ENCODE data around the gene DLGAP1. TPM values are rescaled to one million over a fixed set of nuclear protein-coding genes. Genes with fewer than 3 reads are reported as not detected.

DLGAP1 gene
- total and polyA plus RNA-seq, 2 of the 13 experiments (the other 11 are each of a cell fraction or from before 2014, with no cell fraction given) = 0.01 TPM; not detected in 1

DNA sequence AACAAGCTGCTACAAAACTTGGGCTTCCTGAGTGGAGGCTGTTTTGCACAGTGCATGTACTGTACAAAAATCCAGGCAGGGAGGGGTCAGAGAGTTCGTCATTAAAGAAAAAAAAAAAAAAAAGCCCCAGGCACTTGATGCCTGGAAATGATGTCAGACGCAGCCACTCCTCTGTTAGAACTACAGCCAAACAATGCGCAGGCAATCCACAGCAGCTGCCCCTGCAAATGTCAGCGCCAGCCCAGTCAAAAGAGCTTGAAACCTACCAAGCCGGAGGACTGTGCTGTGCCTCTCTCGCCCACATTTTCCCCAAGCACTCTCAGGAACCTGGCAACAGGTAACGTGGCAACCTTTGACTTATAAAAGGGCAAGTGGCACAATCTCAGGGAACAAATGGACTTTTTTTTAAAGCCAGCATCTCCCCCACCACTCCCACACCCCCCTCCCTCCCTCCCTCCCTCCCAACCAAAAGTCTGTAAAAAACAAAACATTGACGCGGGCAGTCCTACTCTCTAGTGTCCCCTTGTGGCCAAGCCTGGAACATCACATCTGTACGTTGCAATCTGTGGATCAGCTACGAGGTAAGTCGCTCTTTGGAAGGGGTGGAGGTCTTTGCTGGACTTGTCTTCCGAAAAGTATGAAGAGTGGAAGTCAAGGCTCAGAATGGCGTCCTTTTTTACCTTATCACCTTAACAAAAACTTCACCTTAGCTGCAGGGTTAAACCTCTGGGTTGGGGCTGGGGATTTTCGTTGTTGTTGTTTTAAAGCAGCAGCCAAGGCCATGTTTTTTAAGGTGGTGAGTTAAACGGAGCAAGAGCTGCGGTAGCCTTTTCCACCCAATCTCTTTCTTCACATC lies 861.0 kb downstream of the DLGAP1 start (continued):
- TF ChIP-seq, protein P1, sequence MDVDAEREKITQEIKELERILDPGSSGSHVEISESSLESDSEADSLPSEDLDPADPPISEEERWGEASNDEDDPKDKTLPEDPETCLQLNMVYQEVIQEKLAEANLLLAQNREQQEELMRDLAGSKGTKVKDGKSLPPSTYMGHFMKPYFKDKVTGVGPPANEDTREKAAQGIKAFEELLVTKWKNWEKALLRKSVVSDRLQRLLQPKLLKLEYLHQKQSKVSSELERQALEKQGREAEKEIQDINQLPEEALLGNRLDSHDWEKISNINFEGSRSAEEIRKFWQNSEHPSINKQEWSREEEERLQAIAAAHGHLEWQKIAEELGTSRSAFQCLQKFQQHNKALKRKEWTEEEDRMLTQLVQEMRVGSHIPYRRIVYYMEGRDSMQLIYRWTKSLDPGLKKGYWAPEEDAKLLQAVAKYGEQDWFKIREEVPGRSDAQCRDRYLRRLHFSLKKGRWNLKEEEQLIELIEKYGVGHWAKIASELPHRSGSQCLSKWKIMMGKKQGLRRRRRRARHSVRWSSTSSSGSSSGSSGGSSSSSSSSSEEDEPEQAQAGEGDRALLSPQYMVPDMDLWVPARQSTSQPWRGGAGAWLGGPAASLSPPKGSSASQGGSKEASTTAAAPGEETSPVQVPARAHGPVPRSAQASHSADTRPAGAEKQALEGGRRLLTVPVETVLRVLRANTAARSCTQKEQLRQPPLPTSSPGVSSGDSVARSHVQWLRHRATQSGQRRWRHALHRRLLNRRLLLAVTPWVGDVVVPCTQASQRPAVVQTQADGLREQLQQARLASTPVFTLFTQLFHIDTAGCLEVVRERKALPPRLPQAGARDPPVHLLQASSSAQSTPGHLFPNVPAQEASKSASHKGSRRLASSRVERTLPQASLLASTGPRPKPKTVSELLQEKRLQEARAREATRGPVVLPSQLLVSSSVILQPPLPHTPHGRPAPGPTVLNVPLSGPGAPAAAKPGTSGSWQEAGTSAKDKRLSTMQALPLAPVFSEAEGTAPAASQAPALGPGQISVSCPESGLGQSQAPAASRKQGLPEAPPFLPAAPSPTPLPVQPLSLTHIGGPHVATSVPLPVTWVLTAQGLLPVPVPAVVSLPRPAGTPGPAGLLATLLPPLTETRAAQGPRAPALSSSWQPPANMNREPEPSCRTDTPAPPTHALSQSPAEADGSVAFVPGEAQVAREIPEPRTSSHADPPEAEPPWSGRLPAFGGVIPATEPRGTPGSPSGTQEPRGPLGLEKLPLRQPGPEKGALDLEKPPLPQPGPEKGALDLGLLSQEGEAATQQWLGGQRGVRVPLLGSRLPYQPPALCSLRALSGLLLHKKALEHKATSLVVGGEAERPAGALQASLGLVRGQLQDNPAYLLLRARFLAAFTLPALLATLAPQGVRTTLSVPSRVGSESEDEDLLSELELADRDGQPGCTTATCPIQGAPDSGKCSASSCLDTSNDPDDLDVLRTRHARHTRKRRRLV (CRISPR knock-in tag; IDR thresholded peaks at IDR 0.05) = no peak
- TF ChIP-seq ZNF674 (CRISPR knock-in tag; IDR thresholded peaks at IDR 0.05; ENCODE audit: low read depth) (no peak), GABPA (IDR thresholded peaks at IDR 0.05; ENCODE audit: low read depth, low read length) (no peak), GABPA (CRISPR knock-in tag; IDR thresholded peaks at IDR 0.05; ENCODE audit: low read depth) (peak; percentile 54), ZNF598 (CRISPR knock-in tag; IDR thresholded peaks at IDR 0.05; ENCODE audit: borderline replicate concordance) (no peak), FOXJ3 (CRISPR knock-in tag; IDR thresholded peaks at IDR 0.05; ENCODE audit: borderline replicate concordance) (no peak), ZNF614 (CRISPR knock-in tag; IDR thresholded peaks at IDR 0.05; ENCODE audit: borderline replicate concordance) (no peak), GTF3A (CRISPR knock-in tag; conservative IDR thresholded peaks at IDR 0.05) (no peak), POLR2A (IDR thresholded peaks at IDR 0.05; ENCODE audit: insufficient read depth in 1 of 2, low read depth in 2 of 2, low read length in 2 of 2) (peak; percentile 59 to 64), RORA (CRISPR knock-in tag; IDR thresholded peaks at IDR 0.05) (no peak), MAZ (IDR thresholded peaks at IDR 0.05; ENCODE audit: borderline replicate concordance, low read depth, low read length) (peak; percentile 17; the same call in 1 of the 2 replicates), MAZ (CRISPR knock-in tag; IDR thresholded peaks at IDR 0.05; ENCODE audit: low read depth) (peak; percentile 70), ZNF775 (CRISPR knock-in tag; IDR thresholded peaks at IDR 0.05; ENCODE audit: borderline replicate concordance) (no peak)
- TF ChIP-seq, protein P2, sequence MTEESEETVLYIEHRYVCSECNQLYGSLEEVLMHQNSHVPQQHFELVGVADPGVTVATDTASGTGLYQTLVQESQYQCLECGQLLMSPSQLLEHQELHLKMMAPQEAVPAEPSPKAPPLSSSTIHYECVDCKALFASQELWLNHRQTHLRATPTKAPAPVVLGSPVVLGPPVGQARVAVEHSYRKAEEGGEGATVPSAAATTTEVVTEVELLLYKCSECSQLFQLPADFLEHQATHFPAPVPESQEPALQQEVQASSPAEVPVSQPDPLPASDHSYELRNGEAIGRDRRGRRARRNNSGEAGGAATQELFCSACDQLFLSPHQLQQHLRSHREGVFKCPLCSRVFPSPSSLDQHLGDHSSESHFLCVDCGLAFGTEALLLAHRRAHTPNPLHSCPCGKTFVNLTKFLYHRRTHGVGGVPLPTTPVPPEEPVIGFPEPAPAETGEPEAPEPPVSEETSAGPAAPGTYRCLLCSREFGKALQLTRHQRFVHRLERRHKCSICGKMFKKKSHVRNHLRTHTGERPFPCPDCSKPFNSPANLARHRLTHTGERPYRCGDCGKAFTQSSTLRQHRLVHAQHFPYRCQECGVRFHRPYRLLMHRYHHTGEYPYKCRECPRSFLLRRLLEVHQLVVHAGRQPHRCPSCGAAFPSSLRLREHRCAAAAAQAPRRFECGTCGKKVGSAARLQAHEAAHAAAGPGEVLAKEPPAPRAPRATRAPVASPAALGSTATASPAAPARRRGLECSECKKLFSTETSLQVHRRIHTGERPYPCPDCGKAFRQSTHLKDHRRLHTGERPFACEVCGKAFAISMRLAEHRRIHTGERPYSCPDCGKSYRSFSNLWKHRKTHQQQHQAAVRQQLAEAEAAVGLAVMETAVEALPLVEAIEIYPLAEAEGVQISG (CRISPR knock-in tag; IDR thresholded peaks at IDR 0.05) = peak; percentile 57
- TF ChIP-seq, protein P3, sequence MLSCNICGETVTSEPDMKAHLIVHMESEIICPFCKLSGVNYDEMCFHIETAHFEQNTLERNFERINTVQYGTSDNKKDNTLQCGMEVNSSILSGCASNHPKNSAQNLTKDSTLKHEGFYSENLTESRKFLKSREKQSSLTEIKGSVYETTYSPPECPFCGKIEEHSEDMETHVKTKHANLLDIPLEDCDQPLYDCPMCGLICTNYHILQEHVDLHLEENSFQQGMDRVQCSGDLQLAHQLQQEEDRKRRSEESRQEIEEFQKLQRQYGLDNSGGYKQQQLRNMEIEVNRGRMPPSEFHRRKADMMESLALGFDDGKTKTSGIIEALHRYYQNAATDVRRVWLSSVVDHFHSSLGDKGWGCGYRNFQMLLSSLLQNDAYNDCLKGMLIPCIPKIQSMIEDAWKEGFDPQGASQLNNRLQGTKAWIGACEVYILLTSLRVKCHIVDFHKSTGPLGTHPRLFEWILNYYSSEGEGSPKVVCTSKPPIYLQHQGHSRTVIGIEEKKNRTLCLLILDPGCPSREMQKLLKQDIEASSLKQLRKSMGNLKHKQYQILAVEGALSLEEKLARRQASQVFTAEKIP (CRISPR knock-in tag; IDR thresholded peaks at IDR 0.05; ENCODE audit: borderline replicate concordance) = no peak
- TF ChIP-seq, protein P4, sequence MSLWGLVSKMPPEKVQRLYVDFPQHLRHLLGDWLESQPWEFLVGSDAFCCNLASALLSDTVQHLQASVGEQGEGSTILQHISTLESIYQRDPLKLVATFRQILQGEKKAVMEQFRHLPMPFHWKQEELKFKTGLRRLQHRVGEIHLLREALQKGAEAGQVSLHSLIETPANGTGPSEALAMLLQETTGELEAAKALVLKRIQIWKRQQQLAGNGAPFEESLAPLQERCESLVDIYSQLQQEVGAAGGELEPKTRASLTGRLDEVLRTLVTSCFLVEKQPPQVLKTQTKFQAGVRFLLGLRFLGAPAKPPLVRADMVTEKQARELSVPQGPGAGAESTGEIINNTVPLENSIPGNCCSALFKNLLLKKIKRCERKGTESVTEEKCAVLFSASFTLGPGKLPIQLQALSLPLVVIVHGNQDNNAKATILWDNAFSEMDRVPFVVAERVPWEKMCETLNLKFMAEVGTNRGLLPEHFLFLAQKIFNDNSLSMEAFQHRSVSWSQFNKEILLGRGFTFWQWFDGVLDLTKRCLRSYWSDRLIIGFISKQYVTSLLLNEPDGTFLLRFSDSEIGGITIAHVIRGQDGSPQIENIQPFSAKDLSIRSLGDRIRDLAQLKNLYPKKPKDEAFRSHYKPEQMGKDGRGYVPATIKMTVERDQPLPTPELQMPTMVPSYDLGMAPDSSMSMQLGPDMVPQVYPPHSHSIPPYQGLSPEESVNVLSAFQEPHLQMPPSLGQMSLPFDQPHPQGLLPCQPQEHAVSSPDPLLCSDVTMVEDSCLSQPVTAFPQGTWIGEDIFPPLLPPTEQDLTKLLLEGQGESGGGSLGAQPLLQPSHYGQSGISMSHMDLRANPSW (CRISPR knock-in tag; IDR thresholded peaks at IDR 0.05; ENCODE audit: borderline replicate concordance) = no peak

All from HepG2 (cell line).